ENCODE measurements around the gene HOXC6.

The HOXC6 gene

GRCh38 chr12:54028314-54029201 lies at the start of gene HOXC6:
HOXC6 (plus strand) TSS chr12:54028440; CDS start chr12:54028522, 82 bp downstream.
- peak; percentile 48 for FAIRE-seq

GRCh38 chr12:53978477-53979356 lies 49.5 kb upstream of the HOXC6 start:
- no peak for FAIRE-seq

DNA sequence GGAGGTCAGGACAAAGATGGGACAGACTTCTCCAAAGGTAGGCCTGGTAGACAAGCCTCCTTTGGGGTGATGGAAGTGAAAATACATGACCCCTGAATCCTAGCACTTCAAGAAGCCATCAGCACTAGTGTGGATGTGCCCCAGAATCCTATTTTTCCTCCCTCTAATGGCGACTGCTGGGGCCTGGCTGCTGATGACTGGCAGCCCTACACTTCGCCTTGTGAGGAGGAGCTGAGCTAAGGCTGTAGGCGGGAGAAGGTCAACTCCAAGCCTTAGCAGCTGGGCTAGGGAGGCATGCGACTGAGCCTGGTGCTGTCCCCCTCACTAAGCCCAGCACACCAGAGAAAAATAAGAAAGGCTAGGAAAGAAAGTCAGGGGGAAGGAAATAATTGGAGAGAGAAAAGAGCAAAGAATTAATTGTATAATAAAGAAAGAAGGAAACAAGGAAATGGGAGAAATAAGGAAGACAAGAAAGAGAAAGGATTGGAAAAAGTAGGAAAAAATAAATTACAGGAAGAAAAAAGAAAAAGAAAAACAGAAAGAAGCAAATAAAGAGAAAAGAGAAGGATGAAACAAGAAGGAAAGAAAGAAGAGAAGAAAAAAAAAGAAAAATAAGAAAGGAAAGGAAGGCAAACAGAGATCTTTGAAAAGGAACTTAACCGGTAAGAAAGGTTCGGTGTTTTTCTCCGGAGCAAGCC lies 48.0 kb upstream of the HOXC6 start:
- FAIRE-seq, result no peak

GRCh38 chr12:53980802-53981496 lies 47.3 kb upstream of the HOXC6 start:
- FAIRE-seq, result no peak

DNA sequence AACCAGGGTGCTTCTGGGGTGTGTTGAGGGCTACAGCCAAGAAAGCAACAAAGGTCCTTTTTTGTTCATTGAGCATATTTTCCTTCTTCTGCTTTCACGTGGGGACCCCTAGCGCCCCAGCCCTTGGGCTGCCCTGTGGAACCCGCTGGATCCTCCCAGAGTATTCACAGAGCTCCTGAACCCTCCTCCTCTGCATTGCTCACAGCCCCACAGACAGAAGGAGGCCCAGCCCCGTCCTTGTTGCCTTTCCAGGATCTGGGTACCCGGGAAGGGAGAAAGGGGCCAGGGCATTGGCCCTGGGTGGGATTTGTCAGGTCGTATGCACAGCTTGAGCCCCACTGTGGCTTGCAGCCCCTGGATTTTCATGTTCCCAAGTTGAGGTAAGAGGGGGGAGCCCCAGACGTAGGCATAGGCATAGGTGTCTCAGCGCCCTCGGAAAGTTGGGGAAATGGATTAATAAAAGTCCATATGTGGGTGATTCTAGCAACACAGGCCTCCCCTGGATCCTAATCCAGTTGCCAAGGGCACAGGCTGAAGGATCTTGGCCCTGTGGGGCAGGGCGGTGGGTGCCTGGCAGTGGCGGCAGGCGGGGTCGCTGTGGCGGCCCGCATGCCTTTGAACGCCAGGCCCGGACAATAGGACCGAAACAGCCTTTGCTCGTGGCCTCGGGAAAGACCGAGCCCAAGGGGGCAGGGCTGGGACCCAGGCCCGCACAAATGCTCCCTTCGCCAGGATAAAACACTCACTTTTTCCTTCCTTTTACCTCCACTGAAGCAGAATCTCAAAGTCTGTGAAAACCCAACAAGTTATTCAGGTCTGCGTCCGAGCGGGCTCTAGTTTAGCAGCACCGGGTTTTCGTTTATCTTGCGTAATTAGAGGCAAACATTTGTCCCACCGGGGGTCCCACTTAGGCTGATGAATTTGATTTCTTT lies 46.3 kb upstream of the HOXC6 start:
- FAIRE-seq, result no peak

DNA sequence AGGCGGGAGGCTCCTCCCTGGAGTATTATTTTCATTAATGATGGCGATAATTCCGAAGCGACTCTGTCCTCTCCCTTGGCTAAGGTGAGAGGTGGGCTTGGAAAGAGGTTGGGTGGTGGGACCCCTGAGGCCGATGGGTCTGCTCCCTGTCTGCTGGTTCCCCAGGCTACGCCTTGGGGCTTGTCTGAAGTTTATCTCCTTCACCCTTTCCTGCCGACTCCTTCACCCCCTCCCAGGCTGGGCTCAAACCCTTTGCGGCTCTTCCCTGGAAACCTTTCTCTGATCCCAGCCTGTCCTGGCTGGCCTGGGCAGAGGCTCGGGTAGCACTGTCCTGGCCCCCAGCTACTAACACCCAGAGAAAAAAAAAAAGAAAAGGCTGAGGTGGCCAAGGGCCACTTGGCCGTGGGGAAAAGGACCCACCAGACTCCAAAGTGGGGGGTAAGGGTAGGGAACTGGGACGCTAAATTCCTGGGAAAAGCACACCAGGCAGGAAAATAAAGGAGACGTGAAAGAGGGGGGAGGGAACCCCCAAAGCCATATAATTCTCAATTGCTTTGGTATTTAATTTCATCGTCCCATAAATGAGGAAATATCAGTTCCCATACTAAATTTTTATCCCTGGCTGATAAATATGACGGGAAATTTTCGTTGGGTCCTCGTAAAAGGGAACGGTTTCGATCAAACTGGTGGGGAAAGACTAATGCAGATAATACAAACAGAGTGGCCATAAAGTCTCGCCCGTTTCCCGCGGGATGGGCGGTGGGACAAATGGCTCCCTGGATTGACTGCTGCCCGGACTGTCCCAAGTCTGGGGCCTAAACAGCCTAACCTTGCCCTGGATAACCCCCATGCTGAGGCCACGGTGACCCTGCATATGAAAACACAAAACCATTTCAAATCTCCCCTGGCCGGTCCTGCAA lies 45.3 kb upstream of the HOXC6 start:
- FAIRE-seq, result no peak

GRCh38 chr12:53983568-53983949 lies 44.7 kb upstream of the HOXC6 start:
- no peak for FAIRE-seq

DNA sequence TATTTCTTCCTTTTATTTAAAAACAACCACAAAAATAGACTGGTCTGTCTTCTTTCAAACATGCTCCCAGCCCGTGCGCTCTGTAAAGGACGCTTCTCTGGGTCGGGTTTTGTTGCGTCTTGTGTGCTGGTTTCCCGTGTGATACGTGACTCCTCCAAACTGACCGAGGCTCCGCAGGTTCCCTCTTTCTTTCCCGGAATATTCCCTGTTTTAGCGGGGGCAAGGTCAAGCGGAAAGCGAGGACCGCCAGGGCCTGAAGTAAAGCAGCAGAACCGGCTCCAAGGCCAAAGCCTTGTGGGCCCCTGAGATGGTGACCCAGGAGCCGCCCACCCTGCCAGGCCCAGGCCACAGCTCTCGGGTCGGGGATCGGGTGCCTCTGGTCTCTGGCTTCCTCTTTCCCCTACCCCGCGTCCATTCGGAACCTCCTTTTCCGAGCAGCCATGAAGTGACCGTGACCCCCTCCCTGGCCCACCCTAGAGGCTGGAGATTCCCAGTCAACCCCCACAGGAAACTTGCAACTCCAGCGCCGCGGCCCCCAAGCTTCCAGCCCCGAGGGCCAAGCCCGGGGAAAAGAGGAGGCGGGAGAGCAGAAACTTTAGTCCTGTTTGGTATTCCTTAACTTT lies 44.2 kb upstream of the HOXC6 start:
- FAIRE-seq, result no peak

DNA sequence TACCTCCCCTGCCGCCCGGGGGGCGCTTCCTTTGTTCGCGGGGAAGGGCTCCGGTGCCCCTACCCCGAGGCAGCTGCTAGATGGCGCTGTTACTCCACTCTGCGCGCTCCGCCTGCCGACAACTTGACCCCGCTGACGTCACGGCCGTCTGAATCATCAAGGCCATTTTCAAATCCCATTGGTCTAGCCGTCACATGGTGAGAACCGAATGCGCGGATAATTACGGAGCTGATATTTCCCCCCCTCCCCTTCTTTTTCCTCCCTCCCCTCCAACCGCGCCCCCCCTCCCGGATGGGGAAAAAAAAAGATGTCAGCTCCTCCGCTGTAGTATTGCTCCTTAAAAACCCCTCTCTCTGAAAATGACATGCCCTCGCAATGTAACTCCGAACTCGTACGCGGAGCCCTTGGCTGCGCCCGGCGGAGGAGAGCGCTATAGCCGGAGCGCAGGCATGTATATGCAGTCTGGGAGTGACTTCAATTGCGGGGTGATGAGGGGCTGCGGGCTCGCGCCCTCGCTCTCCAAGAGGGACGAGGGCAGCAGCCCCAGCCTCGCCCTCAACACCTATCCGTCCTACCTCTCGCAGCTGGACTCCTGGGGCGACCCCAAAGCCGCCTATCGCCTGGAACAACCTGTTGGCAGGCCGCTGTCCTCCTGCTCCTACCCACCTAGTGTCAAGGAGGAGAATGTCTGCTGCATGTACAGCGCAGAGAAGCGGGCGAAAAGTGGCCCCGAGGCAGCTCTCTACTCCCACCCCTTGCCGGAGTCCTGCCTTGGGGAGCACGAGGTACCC lies 43.1 kb upstream of the HOXC6 start, which contains the start of gene HOXC10:
Gene HOXC10, plus strand, starts transcription at position 246 of the 791 bp plus-strand sequence. Its CDS starts 114 bp downstream, at position 360.
- FAIRE-seq, result peak; percentile 68

- no peak for FAIRE-seq
Observed at GRCh38 chr12:53985692-53985993, 42.6 kb upstream of the HOXC6 start.

DNA sequence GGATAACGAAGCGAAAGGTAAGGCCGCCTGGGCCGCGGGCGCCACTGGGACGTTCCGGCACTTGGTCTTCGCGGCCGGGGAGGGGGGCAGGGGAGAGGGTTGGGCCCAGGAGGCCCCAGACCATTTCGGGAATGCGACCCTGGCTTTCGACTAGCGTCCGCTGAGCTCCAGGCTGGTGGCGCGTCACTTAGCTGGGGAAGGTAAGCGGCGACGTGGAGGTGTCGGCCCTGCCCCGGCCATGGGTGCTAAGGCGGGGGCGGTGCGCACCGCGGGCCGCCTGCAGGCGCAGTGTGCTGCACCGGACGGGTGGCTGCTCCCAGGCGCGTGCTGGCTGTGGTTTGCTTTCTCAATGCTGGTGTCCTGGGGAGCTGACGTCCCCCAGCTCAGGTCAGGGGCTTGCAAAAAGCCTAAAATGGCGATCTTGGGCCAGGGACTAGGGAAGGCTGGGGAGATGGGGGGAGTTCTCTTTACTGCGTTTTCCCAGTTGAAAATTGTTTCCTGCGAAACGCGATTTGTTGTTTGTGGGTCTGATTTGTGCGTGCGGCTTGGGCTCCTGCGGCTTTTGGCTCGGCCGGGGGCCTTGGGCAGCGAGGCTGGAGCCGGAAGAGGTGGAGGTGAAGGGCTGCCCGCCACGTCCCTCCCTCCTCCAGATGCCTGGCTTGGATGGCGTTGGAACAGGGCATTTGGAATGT lies 42.1 kb upstream of the HOXC6 start:
- no peak for FAIRE-seq

- FAIRE-seq, result no peak
Observed at GRCh38 chr12:53986686-53987483, 41.4 kb upstream of the HOXC6 start.

DNA sequence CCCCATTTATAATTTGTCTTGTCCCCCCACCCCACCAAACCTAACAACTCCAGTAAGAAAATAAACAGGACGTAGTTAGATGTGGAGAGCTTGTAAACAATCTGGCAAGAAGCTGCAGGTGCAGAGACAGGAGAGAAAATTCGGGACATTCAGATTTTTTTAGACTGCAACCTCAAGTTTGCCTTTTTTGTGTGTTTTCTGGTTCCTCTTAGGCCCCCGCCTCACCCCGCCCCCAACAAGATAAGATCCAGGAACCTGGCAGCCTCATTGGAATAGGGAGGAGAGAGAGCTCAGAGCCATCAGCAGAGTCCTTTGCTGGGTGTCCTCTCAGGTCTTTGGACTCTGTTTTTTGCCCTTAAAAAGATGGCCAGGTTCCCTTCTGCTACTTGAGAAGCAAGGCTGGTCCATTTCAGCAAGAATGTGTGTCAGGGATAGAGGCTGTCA lies 40.4 kb upstream of the HOXC6 start:
- no peak for FAIRE-seq

GRCh38 chr12:53988541-53989226 lies 39.6 kb upstream of the HOXC6 start:
- no peak for FAIRE-seq

- FAIRE-seq, result peak; percentile 60
Observed at GRCh38 chr12:53989227-53990113, 38.8 kb upstream of the HOXC6 start.
